GM13977 (cell line): ENCODE results near the gene PGAP1.

Source experiments
- DNase-seq: peaks from one replicate; pipeline ENCODE4 v3.0.0; 2012; ENCODE audit warnings: low spot score
- in situ Hi-C: fragments of 300-500 bp; cut with MboI; formaldehyde crosslinking; loops from one replicate; pipeline ENCODE4 v1.12.0; 2022; ENCODE audit warnings: low sequenced_read_pairs, low pct_unique_long_range_greater_than_20kb, mixed read lengths, inconsistent platforms; ENCODE audit not compliant: unreplicated experiment
- TF ChIP-seq, protein P1 (sequence below): IDR thresholded peaks from 2 replicates; pipeline ENCODE4 v1.5.1; 2012; ENCODE audit warnings: mild to moderate bottlenecking, control low read depth; ENCODE audit not compliant: insufficient read depth; ENCODE audit errors: extremely low read depth, missing control alignments

PGAP1 gene

DNA sequence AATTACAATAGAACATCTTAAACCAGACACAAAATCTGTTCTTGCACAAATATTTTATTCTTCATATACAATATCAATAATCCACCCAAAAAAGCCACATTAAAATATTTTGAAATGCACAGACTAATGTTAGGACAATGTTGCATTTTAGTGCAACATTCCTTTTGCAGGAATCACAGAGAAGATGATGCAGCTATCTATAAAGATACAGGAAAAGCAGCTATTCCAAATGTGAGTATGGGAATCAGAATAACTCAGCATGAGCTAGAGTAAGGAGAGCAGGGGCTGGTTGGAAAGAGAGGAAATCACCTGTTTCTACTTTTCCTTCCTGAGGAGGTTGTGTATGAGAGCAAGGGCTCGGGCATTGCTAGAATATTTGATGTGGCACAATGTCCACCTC, 122.1 kb downstream of the PGAP1 start:
- DNase-seq = no peak
- in situ Hi-C loops = no loop called here
- TF ChIP-seq, protein P1, sequence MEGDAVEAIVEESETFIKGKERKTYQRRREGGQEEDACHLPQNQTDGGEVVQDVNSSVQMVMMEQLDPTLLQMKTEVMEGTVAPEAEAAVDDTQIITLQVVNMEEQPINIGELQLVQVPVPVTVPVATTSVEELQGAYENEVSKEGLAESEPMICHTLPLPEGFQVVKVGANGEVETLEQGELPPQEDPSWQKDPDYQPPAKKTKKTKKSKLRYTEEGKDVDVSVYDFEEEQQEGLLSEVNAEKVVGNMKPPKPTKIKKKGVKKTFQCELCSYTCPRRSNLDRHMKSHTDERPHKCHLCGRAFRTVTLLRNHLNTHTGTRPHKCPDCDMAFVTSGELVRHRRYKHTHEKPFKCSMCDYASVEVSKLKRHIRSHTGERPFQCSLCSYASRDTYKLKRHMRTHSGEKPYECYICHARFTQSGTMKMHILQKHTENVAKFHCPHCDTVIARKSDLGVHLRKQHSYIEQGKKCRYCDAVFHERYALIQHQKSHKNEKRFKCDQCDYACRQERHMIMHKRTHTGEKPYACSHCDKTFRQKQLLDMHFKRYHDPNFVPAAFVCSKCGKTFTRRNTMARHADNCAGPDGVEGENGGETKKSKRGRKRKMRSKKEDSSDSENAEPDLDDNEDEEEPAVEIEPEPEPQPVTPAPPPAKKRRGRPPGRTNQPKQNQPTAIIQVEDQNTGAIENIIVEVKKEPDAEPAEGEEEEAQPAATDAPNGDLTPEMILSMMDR = no peak

DNA sequence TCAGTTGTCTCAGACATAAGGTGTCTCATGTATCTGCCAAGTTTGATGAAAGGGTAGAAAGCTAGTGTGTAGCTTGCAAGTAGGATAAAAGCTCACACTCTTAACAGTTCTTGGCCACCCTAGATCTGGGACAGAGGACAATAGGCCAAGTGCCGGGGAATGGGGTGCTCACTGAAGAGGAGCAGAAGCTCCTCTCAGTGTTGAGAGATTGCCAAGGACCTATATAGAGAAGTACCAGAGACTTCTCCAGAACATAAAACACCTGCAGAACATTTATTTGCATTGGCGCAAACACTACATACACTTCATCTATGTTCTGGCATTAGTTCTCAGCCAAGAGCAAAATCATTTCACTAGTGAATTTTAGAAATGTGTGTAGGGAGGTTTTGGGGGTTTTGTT, 124.1 kb downstream of the PGAP1 start:
- TF ChIP-seq, protein P1 = no peak
- in situ Hi-C loops = no loop called here
- DNase-seq = no peak

DNA sequence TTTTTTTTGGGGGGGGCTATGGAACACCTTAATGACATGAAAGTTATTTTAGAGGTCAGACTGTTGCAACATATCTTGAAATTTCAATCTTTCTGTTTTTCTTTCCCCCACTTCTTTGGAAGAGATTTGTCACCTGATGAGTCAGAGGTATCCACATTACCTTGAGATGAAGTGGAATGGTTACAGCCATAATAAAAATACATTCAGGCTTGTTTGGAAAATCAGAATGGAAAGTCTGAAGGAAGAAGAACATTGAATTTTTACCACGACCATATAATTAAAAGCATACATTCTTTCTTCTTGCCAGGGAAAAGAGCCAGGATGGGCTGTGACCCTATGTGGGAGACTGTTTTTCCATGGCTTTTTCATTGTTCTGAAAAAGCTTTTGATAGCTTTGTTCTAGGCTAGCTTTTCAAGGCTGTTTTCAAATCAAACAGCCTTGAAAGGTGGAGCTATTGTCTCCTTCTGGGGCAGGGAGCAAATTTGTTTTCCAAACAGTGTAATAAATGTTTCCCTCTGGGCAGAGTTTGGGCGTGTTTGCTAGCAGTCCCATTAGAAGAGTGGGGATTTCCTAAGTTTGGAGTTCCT, 124.7 kb downstream of the PGAP1 start:
- TF ChIP-seq, protein P1 = no peak
- DNase-seq = no peak
- in situ Hi-C loops = no loop called here

DNA sequence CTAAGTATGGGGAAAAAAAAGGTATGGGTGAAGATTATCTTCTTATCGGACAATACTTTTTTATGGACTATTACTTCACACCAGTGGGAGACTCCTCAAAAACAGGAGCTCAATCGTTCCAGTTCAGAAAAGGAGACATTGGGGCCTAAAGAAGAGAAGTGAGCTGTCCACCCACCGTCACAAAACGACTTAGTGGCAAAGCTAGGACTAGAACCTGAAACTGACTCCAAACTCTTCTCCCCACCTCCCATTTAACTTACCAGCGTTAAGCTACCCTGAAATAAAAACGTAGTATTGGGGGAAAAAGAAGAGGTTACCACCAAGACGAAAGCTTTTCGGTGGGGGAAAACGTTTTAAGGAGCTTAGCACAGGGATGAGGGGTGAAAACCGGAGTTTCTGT, 127.5 kb downstream of the PGAP1 start:
- DNase-seq = peak; percentile 12
- in situ Hi-C loops = no loop called here

DNA sequence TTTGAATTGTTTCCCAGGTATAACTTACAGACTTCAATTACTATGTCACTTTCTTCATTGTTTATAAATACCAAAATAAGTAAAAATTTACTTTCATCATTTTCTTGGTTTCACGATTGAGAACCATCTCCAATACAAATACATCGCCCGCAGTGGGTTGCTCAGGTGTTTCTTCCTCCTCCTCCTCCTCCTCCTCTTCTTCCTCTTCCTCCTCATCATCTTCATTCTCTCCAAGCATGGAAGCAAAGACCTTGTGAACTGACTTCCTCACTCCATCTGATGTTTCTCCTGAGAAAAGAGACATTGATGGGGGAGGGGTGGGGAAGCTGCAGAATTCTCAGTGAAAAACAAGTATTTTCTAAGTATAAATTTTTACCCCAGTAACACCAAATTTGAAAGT, 133.6 kb downstream of the PGAP1 start:
- no peak for DNase-seq
- TF ChIP-seq, protein P1 = no peak
- in situ Hi-C loops = no loop called here

More for the DNA sequence above, 127.5 kb downstream of the PGAP1 start:
- TF ChIP-seq, protein P1 = no peak

DNA sequence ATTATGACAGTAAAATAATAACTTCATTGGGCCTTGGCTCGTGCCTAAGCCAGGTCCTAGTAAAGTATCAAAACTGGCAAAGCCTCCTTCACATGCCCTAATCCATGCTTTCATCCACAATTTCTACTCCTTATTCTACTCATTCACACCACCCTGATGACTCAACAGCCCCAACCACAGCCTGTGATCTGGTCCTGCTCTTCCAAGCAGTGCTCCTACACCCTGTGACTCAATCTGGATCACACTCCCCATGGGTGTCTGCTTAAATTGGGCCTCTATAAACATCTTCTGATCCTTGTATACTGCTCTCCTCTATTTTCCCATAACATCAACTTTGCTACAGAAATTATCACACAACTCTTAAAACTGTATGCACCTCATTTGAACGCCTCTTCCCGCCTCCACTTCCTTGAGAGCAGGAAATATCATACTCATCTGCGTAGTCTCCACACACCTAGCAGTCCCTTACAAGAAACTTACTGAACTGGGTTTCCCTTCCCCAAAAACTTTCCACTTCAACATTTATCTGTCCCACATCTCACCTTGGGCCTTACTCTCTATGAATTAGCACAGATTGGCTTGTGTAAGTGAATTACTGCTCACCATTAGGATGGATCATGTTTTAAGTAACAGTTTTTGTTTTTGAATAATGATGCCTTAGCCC, 142.9 kb downstream of the PGAP1 start:
- DNase-seq = no peak
- in situ Hi-C loops = no loop called here
- TF ChIP-seq, protein P1 = no peak
